MM.1S (cell line): ENCODE measurements around the gene BAG1.

ENCODE experiments used
- DNase-seq: peaks from one replicate; pipeline ENCODE4 v3.0.0-alpha.2; 2015
- H2AFZ ChIP-seq: fragments of 300-600 bp; sonication (generic); 2 replicates; pipeline ENCODE4 v1.6.0; 2016; ENCODE audit warnings: antibody characterized with exemption, low read length
- H3F3A ChIP-seq: fragments of 300-600 bp; sonication (generic); 2 replicates; pipeline ENCODE4 v1.6.1; 2016; ENCODE audit warnings: mild to moderate bottlenecking, antibody characterized with exemption, low read length, moderate library complexity, mixed read lengths; ENCODE audit not compliant: insufficient read depth
- H3K27ac ChIP-seq: fragments of 300-600 bp; sonication (generic); 2 replicates; pipeline ENCODE4 v1.5.1; 2016; ENCODE audit warnings: mild to moderate bottlenecking, low read length
- H3K27me3 ChIP-seq: fragments of 300-600 bp; sonication (generic); replicated peaks from 2 replicates; pipeline ENCODE4 v1.6.0; 2016; ENCODE audit warnings: low read length; ENCODE audit not compliant: insufficient read depth
- H3K36me3 ChIP-seq: fragments of 300-600 bp; sonication (generic); replicated peaks from 2 replicates; pipeline ENCODE4 v1.6.1; 2016; ENCODE audit warnings: mild to moderate bottlenecking, low read length, mixed read lengths; ENCODE audit not compliant: insufficient read depth
- H3K4me1 ChIP-seq: fragments of 300-600 bp; sonication (generic); 2 replicates; pipeline ENCODE4 v1.6.1; 2016; ENCODE audit warnings: low read length, mixed read lengths
- H3K4me2 ChIP-seq: fragments of 300-600 bp; sonication (generic); 2 replicates; pipeline ENCODE4 v1.6.0; 2016; ENCODE audit warnings: low read depth, low read length
- H3K4me3 ChIP-seq: fragments of 300-600 bp; sonication (generic); 2 replicates; pipeline ENCODE4 v1.5.1; 2016; ENCODE audit warnings: low read length, mixed read lengths
- H3K79me2 ChIP-seq: fragments of 300-600 bp; sonication (generic); 2 replicates; pipeline ENCODE4 v1.6.1; 2016; ENCODE audit warnings: mixed run types, low read length, mixed read lengths
- H3K9ac ChIP-seq: fragments of 300-600 bp; sonication (generic); 2 replicates; pipeline ENCODE4 v1.6.1; 2016; ENCODE audit warnings: low read length, mixed read lengths
- H3K9me2 ChIP-seq: fragments of 300-600 bp; sonication (generic); replicated peaks from 2 replicates; pipeline ENCODE4 v1.6.1; 2016; ENCODE audit warnings: mild to moderate bottlenecking, low read length, mixed read lengths; ENCODE audit not compliant: insufficient read depth
- H3K9me3 ChIP-seq: fragments of 300-600 bp; sonication (generic); replicated peaks from 2 replicates; pipeline ENCODE4 v1.6.1; 2016; ENCODE audit warnings: mild to moderate bottlenecking, low read length, mixed read lengths; ENCODE audit not compliant: insufficient read depth
- H4K20me1 ChIP-seq: fragments of 300-600 bp; sonication (generic); 2 replicates; pipeline ENCODE4 v1.6.1; 2016; ENCODE audit warnings: mild to moderate bottlenecking, low read length, moderate library complexity, mixed read lengths; ENCODE audit not compliant: insufficient read depth
- EZH2 ChIP-seq: fragments of 300-600 bp; sonication (generic); optimal IDR thresholded peaks from 2 replicates; pipeline ENCODE3; 2017; ENCODE audit warnings: low read depth, mild to moderate bottlenecking, antibody characterized with exemption, low read length, mixed read lengths
- EZH2phosphoT487 ChIP-seq: fragments of 300-600 bp; sonication (generic); IDR thresholded peaks from 2 replicates; pipeline ENCODE4 v1.6.1; 2018; ENCODE audit warnings: antibody characterized with exemption, low read length
- TF ChIP-seq, protein P1 (sequence below): fragments of 300-600 bp; sonication (generic); IDR thresholded peaks from 2 replicates; pipeline ENCODE4 v1.5.1; 2016; ENCODE audit warnings: antibody characterized with exemption, low read length, mixed read lengths

BAG1 gene

GRCh38 chr9:33245341-33245740 is 19.2 kb downstream of the BAG1 start:
- Histone ChIP-seq H3K4me1 (peaks cover 20% of the 10 kb centered on the region), H3K9me2 (no peaks in the 10 kb centered on the region), H4K20me1 (no peaks in the 10 kb centered on the region), H3K27me3 (no peaks in the 10 kb centered on the region), H2AFZ (no peak overlapping the region), H3K36me3 (no peaks in the 10 kb centered on the region), H3K4me3 (no peak overlapping the region), H3K79me2 (no peaks in the 10 kb centered on the region), H3K9me3 (no peaks in the 10 kb centered on the region), H3F3A (peaks cover 18% of the 10 kb centered on the region), H3K27ac (no peak overlapping the region), H3K9ac (no peak overlapping the region), H3K4me2 (no peak overlapping the region)
- DNase-seq, result no peak
- TF ChIP-seq EZH2phosphoT487 (no peak), EZH2 (no peak)
- TF ChIP-seq, protein P1, sequence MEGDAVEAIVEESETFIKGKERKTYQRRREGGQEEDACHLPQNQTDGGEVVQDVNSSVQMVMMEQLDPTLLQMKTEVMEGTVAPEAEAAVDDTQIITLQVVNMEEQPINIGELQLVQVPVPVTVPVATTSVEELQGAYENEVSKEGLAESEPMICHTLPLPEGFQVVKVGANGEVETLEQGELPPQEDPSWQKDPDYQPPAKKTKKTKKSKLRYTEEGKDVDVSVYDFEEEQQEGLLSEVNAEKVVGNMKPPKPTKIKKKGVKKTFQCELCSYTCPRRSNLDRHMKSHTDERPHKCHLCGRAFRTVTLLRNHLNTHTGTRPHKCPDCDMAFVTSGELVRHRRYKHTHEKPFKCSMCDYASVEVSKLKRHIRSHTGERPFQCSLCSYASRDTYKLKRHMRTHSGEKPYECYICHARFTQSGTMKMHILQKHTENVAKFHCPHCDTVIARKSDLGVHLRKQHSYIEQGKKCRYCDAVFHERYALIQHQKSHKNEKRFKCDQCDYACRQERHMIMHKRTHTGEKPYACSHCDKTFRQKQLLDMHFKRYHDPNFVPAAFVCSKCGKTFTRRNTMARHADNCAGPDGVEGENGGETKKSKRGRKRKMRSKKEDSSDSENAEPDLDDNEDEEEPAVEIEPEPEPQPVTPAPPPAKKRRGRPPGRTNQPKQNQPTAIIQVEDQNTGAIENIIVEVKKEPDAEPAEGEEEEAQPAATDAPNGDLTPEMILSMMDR, result no peak

DNA sequence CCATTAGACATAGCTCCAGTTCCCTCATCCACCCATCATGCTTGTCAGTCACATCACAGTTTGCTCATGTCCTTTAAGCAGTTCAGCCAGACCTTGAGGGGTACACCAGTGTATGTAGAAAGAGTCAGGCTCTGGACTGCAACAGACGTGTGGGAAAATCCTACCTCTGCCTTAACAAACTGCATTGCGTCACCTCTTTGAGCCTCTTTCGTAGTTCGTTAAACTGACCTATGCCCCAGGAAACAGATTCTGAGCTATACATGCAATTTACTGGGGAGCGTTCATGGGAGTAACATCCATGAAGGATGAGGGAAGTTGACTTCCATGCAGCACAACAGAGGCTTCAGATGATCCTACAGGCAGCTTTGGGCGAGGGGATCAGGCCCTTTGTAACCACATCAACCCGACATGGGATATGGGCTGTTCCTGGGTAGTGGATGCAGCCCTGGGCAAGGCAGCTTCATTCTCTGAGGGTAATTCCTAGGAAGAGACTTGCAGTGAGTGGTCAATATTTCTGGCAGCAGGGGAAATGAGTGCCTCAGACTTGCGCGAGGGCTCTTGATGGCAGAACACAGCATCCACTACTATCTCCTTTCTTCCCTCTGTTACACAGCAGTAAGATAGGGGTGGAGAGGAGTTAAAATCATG is 20.2 kb downstream of the BAG1 start:
- Histone ChIP-seq H2AFZ (no peak overlapping the region), H3K4me2 (no peak overlapping the region), H3K4me3 (no peak overlapping the region), H3K79me2 (no peaks in the 10 kb centered on the region), H3K27me3 (no peaks in the 10 kb centered on the region), H3K9me3 (no peaks in the 10 kb centered on the region), H3K9ac (no peak overlapping the region), H4K20me1 (no peaks in the 10 kb centered on the region), H3F3A (peaks cover 7% of the 10 kb centered on the region), H3K27ac (no peak overlapping the region), H3K9me2 (no peaks in the 10 kb centered on the region), H3K4me1 (peaks cover 9% of the 10 kb centered on the region), H3K36me3 (no peaks in the 10 kb centered on the region)
- DNase-seq, result peak; percentile 5
- TF ChIP-seq, protein P1, result no peak
- no peak for TF ChIP-seq EZH2
- no peak for TF ChIP-seq EZH2phosphoT487

- Histone ChIP-seq H3K9ac (no peak overlapping the region), H3K79me2 (no peaks in the 10 kb centered on the region), H3K27me3 (no peaks in the 10 kb centered on the region), H2AFZ (no peak overlapping the region), H3K4me3 (no peak overlapping the region), H3K9me3 (no peaks in the 10 kb centered on the region), H3K27ac (no peak overlapping the region), H3K36me3 (no peaks in the 10 kb centered on the region), H3K9me2 (no peaks in the 10 kb centered on the region), H3K4me2 (no peak overlapping the region), H3K4me1 (no peaks in the 10 kb centered on the region), H3F3A (no peaks in the 10 kb centered on the region), H4K20me1 (no peaks in the 10 kb centered on the region)
- DNase-seq, result no peak
- TF ChIP-seq, protein P1, result no peak
- TF ChIP-seq EZH2, result no peak
Measured at GRCh38 chr9:33242609-33243134, 21.8 kb downstream of the BAG1 start.
